Measurements from ENCODE around the gene RPS6KL1.

RPS6KL1 gene

DNA sequence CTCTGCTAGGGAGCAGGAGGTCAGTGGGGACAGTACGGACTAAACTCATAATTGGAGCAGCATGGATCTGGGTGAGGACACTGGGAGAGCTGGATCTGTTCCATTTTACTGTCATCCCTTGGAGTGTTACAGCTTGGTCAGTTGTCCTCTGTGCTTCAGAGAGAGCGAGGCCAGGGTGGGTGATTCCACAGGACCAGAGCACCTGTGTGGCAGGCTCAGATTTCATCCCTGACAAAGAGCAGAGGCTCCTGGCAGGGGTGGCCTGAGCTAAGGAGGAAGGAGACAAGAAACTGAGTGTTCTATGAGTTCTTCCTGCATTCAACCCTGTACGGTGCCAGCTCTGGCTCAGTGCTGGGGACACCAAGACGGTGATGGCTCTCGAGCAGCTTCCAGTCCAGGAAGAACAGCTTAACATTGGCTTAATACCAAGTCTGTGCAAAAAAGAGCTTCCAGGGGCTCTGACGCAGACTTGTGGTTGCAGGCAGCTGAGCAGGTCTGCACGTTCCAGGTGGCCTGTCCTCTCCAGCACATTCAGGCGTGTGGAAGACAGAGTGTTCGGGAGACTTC, 40.7 kb upstream of the RPS6KL1 start:
- no peak for TF ChIP-seq FOXM1 (IDR thresholded peaks at IDR 0.05; ENCODE audit: borderline replicate concordance, low read depth)
- TF ChIP-seq TCF12 (IDR thresholded peaks at IDR 0.05; ENCODE audit: low read depth) = 0 out of 2 replicates have a peak, but pooled peaks have one; percentile 20

DNA sequence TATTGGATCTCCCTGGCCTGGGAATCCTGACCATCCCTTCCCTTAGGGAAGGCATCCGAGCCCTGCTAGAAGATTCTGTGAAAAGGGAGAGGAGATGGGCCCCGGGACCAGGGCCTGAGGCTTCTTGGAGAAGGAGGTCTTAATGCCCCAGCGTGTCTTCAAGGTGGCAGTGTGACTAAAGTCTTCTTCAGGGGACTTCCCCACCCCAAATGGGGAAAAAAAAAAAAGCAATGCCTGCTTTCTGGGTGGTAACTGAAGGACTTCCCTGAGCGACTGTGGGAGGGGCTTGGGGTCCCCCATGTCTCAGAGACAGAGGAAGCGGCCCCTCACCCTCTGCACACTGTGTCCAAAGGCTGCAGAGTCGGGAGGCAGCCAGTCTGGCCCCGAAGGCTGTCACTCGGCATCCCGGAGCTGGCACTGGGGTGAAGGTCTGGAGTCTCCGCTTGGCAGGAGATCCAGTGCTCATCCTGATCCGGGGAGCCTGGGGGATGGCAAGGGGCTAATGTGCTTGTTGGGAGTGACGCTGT, 40.2 kb upstream of the RPS6KL1 start:
- TF ChIP-seq, protein P1, sequence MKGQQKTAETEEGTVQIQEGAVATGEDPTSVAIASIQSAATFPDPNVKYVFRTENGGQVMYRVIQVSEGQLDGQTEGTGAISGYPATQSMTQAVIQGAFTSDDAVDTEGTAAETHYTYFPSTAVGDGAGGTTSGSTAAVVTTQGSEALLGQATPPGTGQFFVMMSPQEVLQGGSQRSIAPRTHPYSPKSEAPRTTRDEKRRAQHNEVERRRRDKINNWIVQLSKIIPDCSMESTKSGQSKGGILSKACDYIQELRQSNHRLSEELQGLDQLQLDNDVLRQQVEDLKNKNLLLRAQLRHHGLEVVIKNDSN (IDR thresholded peaks at IDR 0.05) = no peak
- TF ChIP-seq EP300 (IDR thresholded peaks at IDR 0.05; ENCODE audit: borderline replicate concordance) (no peak), NFIC (IDR thresholded peaks at IDR 0.05) (no peak), YY1 (IDR thresholded peaks at IDR 0.05; ENCODE audit: low read depth) (no peak), CEBPB (IDR thresholded peaks at IDR 0.05) (no peak), CREB1 (IDR thresholded peaks at IDR 0.05; ENCODE audit: low read depth) (no peak), RAD21 (IDR thresholded peaks at IDR 0.05; ENCODE audit: low read depth) (no peak), TCF12 (IDR thresholded peaks at IDR 0.05; ENCODE audit: low read depth) (no peak), TAF1 (IDR thresholded peaks at IDR 0.05; ENCODE audit: low read depth) (no peak)
- TF ChIP-seq, protein P2, sequence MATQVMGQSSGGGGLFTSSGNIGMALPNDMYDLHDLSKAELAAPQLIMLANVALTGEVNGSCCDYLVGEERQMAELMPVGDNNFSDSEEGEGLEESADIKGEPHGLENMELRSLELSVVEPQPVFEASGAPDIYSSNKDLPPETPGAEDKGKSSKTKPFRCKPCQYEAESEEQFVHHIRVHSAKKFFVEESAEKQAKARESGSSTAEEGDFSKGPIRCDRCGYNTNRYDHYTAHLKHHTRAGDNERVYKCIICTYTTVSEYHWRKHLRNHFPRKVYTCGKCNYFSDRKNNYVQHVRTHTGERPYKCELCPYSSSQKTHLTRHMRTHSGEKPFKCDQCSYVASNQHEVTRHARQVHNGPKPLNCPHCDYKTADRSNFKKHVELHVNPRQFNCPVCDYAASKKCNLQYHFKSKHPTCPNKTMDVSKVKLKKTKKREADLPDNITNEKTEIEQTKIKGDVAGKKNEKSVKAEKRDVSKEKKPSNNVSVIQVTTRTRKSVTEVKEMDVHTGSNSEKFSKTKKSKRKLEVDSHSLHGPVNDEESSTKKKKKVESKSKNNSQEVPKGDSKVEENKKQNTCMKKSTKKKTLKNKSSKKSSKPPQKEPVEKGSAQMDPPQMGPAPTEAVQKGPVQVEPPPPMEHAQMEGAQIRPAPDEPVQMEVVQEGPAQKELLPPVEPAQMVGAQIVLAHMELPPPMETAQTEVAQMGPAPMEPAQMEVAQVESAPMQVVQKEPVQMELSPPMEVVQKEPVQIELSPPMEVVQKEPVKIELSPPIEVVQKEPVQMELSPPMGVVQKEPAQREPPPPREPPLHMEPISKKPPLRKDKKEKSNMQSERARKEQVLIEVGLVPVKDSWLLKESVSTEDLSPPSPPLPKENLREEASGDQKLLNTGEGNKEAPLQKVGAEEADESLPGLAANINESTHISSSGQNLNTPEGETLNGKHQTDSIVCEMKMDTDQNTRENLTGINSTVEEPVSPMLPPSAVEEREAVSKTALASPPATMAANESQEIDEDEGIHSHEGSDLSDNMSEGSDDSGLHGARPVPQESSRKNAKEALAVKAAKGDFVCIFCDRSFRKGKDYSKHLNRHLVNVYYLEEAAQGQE (IDR thresholded peaks at IDR 0.05; ENCODE audit: low read depth) = no peak
- TF ChIP-seq, protein P3, sequence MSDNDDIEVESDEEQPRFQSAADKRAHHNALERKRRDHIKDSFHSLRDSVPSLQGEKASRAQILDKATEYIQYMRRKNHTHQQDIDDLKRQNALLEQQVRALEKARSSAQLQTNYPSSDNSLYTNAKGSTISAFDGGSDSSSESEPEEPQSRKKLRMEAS (IDR thresholded peaks at IDR 0.05) = no peak

DNA sequence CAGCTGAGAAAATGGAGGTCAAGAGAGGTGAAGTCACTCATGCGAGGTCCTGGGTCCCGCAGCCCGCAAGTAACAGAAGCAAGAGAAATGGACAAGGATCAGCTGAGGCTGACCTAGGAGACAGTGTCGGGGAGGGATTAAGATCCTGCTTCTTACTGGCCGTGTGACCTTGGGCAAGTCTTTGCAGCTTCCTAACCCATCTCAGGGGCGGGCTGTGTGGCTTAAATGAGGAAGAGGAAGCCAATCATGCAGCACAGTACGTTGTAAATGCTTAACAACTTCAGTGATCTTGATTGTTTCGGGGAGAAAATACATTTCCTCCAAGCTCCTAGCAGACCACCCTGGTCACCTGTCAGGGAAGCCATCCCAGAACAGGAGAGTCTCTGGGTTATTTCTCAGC, 39.4 kb upstream of the RPS6KL1 start:
- TF ChIP-seq TCF12 (IDR thresholded peaks at IDR 0.05; ENCODE audit: low read depth) (no peak), RAD21 (IDR thresholded peaks at IDR 0.05; ENCODE audit: low read depth) (no peak), EP300 (IDR thresholded peaks at IDR 0.05; ENCODE audit: borderline replicate concordance) (no peak)
- TF ChIP-seq, protein P1 (IDR thresholded peaks at IDR 0.05) = no peak
- TF ChIP-seq, protein P3 (IDR thresholded peaks at IDR 0.05) = no peak

DNA sequence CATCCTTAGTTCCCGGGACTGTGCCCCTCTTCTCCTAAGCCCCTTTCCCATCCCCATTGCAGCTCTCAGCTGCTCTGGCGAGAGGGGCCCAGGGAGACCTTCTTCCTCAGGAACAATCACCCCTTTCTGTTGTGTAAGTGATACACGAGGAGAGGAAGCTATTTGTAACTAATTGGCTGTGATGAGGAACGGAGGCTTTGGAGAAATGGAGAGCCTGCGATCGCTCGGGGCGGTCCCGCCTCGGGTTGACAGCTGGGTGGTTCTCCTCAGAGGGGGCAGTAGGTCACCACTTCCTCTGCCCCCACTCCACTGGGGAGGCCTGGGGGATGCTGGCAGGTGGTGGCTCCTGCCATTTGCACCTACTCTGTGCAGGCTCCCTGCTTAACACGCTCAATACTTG, 39.0 kb upstream of the RPS6KL1 start:
- TF ChIP-seq FOXM1 (IDR thresholded peaks at IDR 0.05; ENCODE audit: borderline replicate concordance, low read depth) (no peak), EP300 (IDR thresholded peaks at IDR 0.05; ENCODE audit: borderline replicate concordance) (no peak), EGR1 (IDR thresholded peaks at IDR 0.05) (no peak), TEAD4 (IDR thresholded peaks at IDR 0.05) (no peak), RAD21 (IDR thresholded peaks at IDR 0.05; ENCODE audit: low read depth) (no peak), CREB1 (IDR thresholded peaks at IDR 0.05; ENCODE audit: low read depth) (no peak)
- TF ChIP-seq, protein P2 (IDR thresholded peaks at IDR 0.05; ENCODE audit: low read depth) = no peak
- TF ChIP-seq, protein P3 (IDR thresholded peaks at IDR 0.05) = no peak

DNA sequence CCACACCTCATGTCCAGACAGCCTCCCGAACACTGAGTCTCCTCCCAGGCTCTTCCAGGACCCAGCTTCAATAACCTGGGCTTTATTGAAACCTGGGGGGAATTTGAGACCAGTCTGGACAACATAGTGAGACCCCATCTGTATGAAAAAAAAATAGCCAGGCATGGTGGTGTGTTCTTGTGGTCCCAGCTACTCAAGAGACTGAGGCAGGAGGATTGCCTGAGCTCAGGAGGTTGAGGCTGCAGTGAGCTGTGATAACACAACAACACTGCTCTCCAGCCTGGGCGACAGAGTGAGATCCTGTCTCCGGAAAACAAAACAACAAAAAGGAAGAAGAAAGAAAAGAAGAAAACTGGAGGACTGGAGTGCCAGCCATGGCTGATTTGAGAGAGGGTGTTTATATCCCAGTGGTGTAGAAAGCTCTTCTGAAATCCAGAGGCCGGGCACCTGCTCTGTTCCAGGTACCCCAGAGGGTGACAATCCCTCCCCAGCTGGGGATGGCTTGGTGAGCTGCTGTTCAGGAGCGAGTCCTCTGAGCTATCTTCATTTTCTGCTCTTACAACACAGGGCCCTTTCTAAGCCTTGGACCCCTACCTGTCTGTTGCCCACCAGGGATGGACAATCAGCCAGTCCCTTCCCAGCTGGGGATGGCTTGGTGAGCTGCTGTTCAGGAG, 38.3 kb upstream of the RPS6KL1 start:
- TF ChIP-seq RAD21 (IDR thresholded peaks at IDR 0.05; ENCODE audit: low read depth) = no peak

DNA sequence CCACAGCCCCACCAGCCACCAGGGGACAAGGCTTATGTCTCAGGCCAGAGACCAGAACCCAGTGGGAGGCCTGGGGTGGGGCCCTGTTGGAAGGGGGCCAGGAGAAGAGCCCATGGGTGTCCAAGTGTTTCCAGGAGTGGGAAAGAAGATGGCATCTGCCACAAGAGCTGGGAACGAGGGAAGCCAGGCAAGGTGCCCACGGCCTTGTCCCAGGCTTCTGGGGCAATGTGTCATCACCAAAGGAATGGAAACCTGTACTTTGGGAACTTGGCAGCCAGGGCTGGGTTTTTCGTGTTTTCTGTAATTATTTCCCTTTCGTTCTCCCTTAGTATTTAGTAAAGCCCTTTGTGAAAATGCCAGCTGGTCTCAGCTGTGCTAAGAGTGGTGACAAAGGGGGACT, 37.7 kb upstream of the RPS6KL1 start:
- TF ChIP-seq ZBTB7A (IDR thresholded peaks at IDR 0.05; ENCODE audit: low read depth) = no peak
- no peak for TF ChIP-seq FOXM1 (IDR thresholded peaks at IDR 0.05; ENCODE audit: borderline replicate concordance, low read depth)
- TF ChIP-seq NFIC (IDR thresholded peaks at IDR 0.05) = no peak
- no peak for TF ChIP-seq CEBPB (IDR thresholded peaks at IDR 0.05)
- no peak for TF ChIP-seq TEAD4 (IDR thresholded peaks at IDR 0.05)
- no peak for TF ChIP-seq RAD21 (IDR thresholded peaks at IDR 0.05; ENCODE audit: low read depth)

Measured in Ishikawa (cell line).